ENCODE results near the gene LTC4S.
A peak's percentile ranks its signal among the peaks of the same experiment; 100 is the strongest.
"Not testable (repeated sequence)": the region's sequence is repeated elsewhere in the genome, so short reads cannot be mapped to it uniquely, and the experiment has no call there.

LTC4S gene

DNA sequence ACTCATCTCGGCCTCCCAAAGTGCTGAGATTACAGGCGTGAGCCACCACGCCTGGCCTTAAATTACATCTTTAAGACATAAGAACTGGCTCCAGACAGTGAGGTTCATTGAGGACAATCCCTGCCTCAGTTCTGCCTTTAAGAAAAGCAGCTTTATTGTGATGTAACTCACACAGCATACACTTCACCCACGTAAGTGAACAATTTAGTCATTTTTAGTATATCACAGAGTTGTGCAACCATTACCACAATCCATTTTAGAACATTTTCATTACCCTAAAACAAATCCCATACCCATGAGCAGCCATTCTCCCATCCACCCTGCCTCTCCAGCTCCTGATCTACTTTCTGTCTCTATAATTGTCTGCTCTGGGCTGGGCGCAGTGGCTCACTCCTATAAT is 24.0 kb upstream of the LTC4S start:
- DNase-seq = no peak

DNA sequence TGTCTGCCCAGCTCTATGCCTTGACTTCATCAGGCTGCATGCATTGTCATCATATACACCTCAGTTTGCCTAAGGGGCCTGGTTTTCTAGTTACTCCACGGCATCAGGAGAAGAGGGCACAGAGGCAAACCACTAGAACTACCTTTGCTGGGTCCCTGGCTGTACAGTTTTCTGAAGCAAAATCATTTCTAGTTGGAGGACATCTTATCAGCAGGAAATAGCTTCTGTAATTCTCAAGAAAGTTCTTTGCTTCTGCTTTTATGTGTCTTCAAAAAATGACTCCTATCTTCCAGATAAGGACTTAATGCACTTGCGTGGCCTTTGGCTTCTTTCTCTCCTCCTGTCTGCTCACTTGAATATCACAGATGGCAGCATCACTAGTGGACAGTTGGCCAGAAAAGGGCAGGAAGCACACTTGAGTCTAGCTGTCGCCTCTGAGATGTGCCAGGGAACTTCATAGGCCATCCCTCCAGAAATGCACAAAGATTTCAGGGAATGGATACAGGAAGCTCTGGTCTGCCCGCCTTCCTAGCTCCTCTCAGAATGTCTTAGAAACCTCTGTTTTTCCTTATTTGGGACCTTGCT is 22.4 kb upstream of the LTC4S start:
- DNase-seq = no peak

DNA sequence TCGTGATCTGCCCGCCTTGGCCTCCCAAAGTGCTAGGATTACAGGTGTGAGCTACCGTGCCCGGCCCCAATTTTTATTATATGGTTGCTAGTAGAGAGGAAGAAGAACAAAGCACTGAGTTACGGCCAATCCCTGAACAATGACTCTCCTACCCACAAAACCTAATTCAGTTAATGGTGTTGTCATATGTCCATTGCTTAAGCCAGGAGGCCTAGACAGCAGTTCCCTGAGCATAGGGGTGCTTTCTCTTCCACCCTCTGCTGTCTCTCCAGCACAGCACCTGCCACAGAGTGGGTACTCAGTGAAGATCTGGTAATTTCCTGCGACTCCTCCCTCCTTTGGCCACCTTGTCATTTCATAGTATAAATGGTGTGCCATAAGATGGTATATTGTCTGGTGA is 21.4 kb upstream of the LTC4S start:
- DNase-seq = no peak

DNA sequence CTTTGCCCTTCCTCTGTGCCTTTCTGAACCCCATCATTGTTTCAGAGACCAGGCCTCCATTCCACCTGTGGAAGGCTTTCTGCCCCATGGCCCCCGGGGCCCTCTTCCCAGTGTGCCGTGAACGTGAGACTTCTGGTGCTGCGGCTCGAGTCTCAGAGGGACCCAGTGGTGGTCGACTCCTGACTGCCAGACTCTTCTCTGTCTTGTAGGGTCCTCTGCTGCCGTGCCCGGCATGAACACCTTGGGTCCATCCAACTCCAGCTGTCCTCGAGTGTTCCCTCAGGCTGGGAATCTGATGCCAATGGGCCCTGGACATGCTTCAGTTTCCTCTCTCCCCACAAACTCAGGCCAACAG is 20.1 kb upstream of the LTC4S start:
- DNase-seq = no peak

DNA sequence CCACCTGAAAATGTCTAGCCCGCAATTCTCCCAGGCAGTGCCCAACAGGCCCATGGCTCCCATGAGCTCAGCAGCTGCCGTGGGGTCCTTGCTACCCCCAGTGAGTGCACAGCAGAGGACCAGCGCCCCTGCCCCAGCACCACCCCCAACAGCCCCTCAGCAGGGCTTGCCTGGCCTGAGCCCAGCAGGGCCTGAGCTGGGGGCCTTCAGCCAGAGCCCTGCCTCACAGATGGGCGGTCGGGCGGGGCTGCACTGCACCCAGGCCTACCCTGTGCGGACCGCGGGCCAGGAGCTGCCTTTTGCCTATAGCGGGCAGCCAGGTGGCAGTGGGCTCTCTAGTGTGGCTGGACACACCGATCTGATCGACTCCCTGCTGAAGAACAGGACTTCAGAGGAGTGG is 19.3 kb upstream of the LTC4S start:
- DNase-seq = no peak

DNA sequence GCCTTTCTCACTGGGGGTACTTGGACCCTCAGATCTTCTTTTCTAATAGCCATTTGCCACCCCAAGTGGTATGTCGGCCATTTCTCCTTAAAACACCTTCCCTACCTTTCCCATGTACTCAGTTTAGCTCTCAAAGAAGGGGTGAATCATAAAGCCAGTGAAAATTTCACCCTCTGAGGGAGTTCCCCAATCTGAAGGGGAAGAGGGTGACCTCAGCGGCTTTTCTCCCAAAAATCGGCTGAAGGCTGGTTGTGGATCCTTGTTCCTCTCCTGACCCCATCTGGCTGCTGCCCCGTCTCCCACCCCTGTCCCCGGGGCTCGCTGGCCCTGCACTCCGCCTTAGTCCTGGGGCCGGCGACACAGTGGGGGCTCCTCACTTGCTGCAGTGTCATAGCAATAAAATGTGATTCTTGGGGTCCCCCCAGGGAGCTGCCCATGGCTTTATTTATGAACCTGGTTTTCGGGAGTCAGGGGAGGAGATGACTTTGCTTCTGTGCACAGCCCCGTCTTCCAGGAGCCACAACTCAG is 17.3 kb upstream of the LTC4S start:
- DNase-seq = no peak

DNA sequence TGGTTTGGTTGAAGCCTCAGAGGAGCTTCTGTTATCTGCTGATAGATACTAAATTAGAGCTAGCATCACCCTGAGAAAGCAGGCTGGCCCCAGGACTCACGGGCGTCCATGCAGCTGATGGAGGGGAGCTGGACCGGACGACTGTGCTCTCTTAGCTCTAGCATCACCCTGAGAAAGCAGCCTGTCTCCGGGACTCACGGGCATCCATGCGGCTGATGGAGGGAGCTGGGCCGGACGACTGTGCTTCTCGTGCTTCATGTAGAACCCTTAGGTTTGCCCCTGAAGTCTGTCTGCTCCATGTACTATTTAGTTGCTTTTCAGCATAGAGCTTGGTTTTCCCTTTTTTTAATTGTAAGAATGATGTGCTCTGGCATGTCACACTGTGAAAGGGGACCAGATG is 16.3 kb upstream of the LTC4S start:
- no peak for DNase-seq

DNA sequence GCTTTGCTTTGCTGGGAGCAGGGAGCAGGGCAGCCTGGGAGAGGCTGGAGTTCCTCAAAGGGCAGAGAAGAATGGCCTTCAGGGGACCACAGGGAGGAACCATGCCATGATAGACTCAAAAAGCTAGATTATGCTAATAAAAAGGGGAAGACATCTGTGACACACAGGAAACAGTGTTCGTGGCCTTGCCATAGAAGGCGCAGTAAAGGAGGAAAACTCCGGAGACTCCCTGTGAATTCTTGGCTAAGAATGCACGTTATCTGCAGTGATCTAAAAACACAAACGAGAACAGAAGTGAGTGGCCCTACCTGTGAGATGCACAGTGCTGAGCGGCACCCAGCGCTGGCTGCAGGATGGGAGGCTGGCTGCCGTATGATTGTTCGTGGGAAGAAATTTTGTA is 15.9 kb upstream of the LTC4S start:
- no peak for DNase-seq

DNA sequence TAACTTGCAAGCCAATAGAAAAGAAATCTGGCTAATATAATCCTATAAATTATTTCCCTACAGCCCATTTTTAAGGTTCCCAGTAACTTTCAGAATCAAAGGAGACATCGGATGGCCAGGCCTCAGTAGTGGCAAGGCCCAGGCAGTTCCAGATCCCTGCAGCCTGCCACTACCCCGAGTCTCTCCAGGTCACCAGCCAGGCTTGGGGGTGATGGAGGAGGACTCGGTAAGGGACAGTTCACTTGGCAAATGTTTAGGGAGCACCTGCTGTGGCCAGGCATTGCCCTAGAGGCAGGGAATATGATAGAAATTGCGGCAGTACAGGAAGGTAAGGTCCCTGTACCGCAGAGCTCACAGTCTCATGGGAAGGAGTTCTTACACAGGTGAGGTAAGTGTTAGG is 15.2 kb upstream of the LTC4S start:
- DNase-seq = no peak

DNA sequence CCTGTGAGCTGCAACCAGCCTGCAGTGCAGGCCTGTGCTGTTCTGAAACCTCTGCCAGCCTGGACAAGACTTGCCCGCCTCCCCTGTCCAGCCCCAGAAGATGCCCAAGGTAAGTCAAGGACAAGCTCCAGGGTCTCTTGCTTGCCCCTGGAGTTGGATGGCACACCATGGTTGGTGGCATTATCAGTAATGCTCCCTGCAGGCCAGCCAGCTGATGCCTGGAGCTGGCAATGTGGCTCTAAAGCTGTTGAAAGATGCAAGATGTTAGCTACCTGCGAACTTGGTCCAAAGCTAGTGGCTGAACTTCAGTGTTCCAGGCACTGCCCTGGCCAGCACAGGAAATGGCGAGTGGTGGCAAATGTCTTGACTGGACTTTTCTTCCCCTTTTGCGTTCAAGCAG is 14.0 kb upstream of the LTC4S start:
- no peak for DNase-seq

DNA sequence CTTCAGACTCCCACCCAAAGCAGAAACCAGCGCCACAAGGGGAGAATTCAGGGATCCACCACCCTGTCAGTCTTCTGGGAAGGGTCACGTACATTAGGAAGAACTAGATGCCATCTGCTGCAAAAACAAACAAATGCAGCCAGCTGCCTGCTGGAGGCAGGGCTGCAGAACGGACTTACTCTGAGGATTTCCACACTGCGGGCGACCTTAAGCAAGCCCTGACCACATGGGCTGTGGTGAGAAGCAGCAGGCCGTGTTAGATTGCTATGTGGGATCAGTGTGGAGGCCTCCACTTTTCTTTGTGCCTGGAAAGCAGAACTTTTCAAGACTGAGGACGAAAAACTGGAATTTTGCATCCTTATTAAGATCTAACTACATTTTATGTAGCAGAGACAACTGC is 13.4 kb upstream of the LTC4S start:
- peak; percentile 59 for DNase-seq

DNA sequence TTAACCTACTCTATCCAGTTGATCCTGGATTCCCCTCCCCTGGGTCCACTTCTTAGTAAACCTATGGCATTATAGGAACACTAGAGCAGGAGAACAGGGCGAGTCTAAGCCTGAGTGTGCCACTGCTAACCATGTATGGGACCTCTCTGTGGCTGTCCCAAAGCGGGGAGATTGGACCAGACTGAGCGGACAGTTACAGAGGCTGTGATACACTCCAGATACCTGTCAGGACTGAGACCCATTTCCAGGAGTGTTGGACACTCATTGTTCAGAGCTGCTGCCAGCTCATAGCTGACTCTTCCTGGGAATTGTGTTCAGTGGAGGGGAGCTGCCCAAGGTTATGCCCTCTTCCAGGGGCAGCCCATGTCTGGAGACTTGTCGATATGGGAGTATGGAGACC is 11.9 kb upstream of the LTC4S start:
- no peak for DNase-seq

DNA sequence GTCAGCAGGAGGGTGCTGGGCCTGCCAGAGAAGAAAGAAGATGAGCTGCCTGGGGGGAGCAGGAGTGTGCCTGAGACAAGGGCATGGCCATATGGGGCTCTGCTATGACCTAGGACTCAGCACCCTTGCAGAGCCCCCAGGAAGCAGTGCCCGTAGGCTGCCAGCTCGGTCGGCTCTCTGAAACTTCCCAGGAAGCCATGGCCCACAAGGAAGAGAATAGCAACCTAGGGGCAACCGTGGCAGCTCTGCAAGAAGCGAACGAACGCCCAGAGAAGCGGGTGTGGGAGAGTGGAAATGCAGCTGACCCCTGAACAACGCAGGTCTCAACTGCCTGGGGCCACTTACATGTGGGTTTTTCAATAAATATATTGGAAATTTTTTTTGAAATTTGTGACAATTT is 10.7 kb upstream of the LTC4S start:
- no peak for DNase-seq

DNA sequence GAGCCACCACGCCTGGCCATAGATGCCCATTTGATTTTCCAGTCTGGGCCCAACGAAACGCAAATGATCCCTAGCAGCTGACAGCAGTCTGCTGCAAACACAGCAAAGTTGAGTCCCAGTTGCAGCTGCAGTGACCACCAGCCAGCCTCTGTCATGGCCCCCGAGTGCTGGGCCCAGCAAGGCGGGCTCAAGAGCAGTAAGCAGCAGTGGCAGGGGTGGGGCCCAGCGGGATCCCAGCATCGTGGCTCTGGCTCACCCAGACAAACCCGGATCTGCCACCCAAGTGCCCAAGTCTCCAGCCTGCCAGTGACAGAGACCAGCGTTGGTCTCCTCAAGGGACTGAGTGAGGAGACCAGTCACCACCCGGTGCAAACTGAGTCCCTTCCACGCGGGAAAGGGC is 6.9 kb upstream of the LTC4S start:
- no peak for DNase-seq

DNA sequence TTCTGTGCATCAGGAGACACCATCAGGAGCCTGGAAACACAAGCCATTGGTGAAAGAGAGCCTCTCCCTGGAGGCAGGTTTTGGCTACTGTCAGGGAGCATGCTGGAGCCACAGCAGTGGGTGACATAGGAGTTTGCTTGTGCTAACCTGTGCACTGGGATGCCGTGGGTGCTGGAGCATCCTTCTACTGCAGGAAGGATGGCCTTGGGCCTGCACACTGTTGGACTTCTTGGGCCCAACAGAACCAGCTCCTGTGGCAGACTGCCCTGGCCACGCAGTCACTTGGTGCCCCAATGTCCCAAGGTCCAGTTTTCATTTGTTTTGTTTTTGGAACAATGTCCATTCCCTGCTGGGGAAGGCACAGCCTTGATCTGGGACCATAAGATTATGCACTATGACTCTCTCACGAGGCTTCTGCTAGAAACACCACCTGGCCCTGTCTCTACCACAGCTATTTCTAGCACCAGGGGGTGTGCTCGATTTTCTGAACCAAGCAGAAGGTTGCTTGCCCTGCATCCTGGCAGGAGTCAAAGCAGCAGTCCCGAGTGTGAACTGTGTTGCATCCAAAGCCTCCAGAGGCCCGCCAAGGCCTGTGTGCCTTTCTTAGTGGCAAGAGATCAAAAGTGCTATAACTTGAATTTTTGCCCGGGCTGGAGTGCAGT is 5.5 kb upstream of the LTC4S start:
- DNase-seq = no peak

DNA sequence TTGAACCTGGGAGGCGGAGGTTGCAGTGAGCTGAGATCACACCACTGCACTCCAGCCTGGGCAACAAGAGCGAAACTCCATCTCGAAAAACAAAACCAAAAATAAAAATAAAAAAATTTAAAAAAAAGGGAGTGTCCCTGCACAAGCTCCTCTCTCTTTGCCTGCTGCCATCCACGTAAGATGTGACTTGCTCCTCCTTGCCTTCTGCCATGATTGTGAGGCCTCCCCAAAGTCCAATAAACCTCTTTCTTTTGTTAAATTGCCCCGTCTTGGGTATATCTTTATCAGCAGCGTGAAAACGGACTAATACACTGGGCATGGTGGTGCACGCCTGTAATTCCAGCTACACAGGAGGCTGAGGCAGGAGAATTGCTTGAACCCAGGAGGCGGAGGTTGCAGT is 4.5 kb upstream of the LTC4S start:
- DNase-seq = not testable (repeated sequence)

DNA sequence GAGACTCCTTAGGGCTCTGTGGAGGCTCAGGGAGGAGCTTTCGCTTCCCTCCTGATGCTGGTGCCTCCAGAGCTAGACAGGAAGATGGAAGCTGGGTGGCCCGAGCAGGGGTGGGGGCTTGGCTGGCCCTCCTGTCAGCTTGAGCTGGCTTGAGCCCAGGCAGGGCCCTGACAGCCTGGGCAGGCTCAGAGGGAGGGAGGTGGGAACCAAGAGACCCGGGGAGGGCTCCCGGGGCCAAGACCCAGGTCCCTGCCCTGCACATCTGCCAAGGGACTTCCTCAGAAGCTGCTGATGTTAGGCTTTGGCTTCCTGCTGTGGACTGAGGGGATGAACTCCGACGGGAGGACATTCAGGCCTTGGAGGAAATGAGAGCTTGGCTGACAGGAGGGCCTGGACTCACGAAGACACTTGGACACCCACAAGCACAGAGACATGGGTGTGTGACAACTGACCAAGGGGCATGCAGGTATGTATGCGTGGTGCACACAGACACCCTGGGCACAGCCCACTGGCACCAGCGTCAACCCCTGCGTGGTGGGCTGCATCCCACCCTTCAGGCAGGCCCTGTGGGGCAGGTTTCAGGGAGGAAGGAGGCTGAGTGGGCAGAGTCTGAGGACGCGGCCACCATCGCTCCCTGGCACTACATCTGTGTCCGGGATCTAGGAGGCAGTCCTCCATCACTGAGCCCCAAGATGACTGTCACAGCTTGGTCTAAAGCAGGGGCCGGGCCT is 1.7 kb upstream of the LTC4S start:
- no peak for DNase-seq

DNA sequence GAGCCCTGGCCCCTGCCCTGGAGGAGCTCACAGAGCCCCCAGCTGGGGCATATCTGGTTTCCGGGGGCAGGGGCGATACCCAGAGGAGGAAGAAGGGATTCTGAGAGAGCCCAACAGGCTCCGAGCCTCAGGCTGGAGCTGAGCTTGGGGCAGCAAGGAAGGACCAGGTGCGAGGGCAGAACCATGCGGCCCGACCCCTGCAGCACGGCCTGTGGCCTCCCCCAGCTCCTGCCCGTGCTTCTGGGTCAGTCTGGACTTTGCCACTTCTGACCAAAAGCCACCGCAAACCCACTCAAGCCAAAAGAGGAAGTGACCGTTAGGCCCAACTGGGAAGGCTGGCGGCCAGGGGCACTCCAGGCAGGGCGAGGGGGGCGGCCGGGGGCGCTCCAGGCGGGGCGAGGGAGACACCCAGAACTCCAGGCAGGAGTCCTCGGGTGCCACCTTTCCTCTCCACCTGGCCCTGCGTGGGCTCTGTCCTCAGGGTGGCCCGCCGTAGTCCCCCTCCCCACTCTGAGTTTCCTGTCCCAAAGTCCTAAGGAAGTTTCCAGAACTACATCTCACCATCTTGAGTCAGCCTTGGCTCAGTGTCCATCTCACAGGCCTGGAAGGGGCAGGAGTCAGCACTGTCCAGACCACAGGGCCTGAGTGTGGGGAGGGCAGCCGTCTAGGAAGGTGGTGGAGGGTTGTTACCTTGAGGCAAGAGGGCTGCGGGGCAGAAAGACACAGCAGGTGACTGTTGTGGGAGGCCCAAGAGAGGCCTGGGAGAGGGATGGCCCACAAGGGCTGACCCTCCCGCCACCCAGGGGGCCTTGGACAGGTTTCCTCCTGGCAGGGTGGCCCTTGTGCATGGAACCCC is 946 bp upstream of the LTC4S start:
- DNase-seq = no peak

DNA sequence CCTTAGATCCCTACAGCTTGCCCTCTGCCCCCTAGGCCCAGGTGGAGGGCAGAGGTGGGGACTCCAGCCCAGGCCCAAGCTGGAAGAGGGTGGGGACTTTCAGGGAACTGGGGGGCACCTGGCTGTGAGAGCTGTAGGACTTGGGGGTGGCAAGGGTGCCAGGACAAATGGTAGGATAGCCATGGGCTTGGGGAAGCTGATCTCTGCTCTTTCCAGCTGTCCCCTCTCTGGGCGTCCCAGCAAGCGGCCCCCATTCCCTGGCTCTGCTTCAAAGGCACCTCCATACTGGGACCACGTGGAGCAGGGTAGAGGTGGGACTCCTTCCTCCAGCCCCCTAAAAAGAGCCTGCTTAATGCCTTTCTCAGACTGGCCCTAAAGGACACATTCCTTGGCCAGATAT is 385 bp downstream of the LTC4S start:
- no peak for DNase-seq

DNA sequence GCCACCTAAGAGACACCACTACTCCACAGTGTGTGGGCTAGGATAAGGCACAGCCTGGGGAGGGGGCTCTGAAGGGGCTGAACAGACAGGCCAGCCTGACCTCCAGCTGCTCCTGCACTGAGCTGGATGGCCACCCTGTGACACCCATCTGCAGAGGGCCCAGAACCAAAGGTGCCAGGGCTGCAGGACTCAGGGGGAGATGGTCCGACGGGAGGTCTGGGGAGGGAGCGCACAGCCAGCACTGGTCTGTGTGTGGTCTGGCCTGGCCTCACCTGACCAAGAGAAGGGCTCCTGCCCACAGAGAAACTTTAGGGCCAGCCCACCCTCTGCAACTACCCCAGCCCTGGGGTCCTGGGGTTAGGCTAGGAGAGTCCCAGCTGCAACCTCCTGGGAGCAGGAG is 789 bp downstream of the LTC4S start:
- no peak for DNase-seq

DNA sequence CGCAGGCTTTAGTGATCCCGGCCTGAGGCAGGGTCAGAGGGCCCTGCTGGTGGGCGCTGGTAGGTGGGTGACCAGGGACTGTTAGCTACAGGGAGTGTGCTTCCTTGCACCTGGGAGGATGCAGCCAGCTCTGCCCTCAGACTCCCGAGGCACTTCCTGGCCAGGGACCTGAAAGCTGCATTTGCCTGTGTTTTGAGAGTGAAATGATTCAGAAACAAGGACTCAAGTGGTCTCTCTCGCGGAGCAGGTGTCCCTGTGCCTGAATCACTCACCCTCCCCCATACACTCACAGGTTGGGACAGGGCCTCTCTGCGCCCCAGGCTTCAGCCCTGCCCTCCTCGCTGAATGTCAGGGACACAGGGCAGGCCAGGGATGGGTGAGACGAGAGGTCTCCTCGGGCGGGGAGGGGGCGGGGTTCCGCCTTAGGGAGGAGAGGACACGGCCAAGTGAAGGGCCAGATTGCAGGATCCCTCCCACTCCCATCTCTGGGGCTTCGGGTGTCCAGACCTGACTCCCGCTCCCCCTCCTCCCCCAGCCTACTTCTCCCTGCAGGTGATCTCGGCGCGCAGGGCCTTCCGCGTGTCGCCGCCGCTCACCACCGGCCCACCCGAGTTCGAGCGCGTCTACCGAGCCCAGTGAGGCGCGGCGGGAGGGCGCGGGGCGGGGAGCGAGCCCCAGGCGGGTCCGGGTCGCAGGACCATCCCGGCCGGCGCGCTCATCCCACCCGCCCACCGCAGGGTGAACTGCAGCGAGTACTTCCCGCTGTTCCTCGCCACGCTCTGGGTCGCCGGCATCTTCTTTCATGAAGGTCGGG is 1.5 kb downstream of the LTC4S start:
- DNase-seq = peak; percentile 24 to 60

Measured in SHP77 (cell line).